Keratinocyte (primary cell): ENCODE data around the gene FLRT1. TPM values are rescaled to one million over a fixed set of nuclear protein-coding genes. Genes with fewer than 3 reads are reported as not detected.

ENCODE experiments used
- DNase-seq: peaks from one replicate; pipeline ENCODE4 v3.0.0-alpha.2; 2011; ENCODE audit warnings: low read depth, missing footprints, low spot score
- FAIRE-seq: peaks from 2 replicates; lab custom pipeline; 2011; peaks lifted over from hg19 to GRCh38; lab: Jason Lieb, UNC
- H2AFZ ChIP-seq: 2 replicates; pipeline ENCODE4 v1.6.0; 2012; ENCODE audit warnings: low read length, control low read depth, inconsistent platforms; ENCODE audit not compliant: control insufficient read depth
- H3K27ac ChIP-seq: 2 replicates; pipeline ENCODE4 v1.5.1; 2011; ENCODE audit warnings: low read length; ENCODE audit not compliant: control insufficient read depth, insufficient read depth
- H3K27me3 ChIP-seq: 3 replicates; pipeline ENCODE4 v1.6.0; 2011; ENCODE audit warnings: low read length; ENCODE audit not compliant: control insufficient read depth, insufficient read depth; ENCODE audit errors: extremely low read depth
- H3K36me3 ChIP-seq, 2 experiments: 2 replicates in 1 of 2; 3 replicates in 1 of 2; pipeline ENCODE4 v1.5.1; 2011; ENCODE audit warnings: low read length in 2 of 2, mild to moderate bottlenecking in 1 of 2; ENCODE audit not compliant: control insufficient read depth in 2 of 2, insufficient read depth in 2 of 2; ENCODE audit errors: extremely low read depth in 1 of 2
- H3K4me1 ChIP-seq: 3 replicates; pipeline ENCODE4 v1.5.1; 2011; ENCODE audit warnings: low read length; ENCODE audit not compliant: control insufficient read depth, insufficient read depth; ENCODE audit errors: extremely low read depth
- H3K4me2 ChIP-seq: 3 replicates; pipeline ENCODE4 v1.6.0; 2011; ENCODE audit warnings: low read depth, low read length; ENCODE audit not compliant: control insufficient read depth, insufficient read depth; ENCODE audit errors: extremely low read depth
- H3K4me3 ChIP-seq, 3 experiments: fragments of 200-600 bp in 1 of 3; sonication (generic) in 1 of 3; 2 replicates in 2 of 3; 3 replicates in 1 of 3; pipeline ENCODE4 v1.5.1; 2011 to 2016; ENCODE audit warnings: low read length in 3 of 3, mild to moderate bottlenecking in 3 of 3, control low read depth in 2 of 3, inconsistent platforms in 1 of 3, low read depth in 1 of 3, mixed read lengths in 1 of 3, mixed run types in 1 of 3, moderate library complexity in 1 of 3; ENCODE audit not compliant: control insufficient read depth in 2 of 3, insufficient read depth in 2 of 3; ENCODE audit errors: extremely low read depth in 1 of 3
- H3K79me2 ChIP-seq: 2 replicates; pipeline ENCODE4 v1.6.0; 2012; ENCODE audit warnings: low read length; ENCODE audit not compliant: control insufficient read depth, insufficient read depth
- H3K9ac ChIP-seq: 3 replicates; pipeline ENCODE4 v1.6.0; 2011; ENCODE audit warnings: low read length; ENCODE audit not compliant: control insufficient read depth, insufficient read depth; ENCODE audit errors: extremely low read depth
- H3K9me1 ChIP-seq: 3 replicates; pipeline ENCODE4 v1.6.0; 2011; ENCODE audit warnings: low read length; ENCODE audit not compliant: control insufficient read depth, insufficient read depth; ENCODE audit errors: extremely low read depth
- H3K9me3 ChIP-seq: 2 replicates; pipeline ENCODE4 v1.5.1; 2012; ENCODE audit warnings: low read depth, low read length; ENCODE audit not compliant: control insufficient read depth
- H4K20me1 ChIP-seq: 3 replicates; pipeline ENCODE4 v1.6.0; 2011; ENCODE audit warnings: low read length; ENCODE audit not compliant: control insufficient read depth, insufficient read depth; ENCODE audit errors: extremely low read depth
- CTCF ChIP-seq, 3 experiments: IDR thresholded peaks in 1 of 3; conservative IDR thresholded peaks in 1 of 3; optimal IDR thresholded peaks in 1 of 3; 2 replicates in 2 of 3; 3 replicates in 1 of 3; pipeline versions ENCODE3 to v1.5.1; 2011; ENCODE audit warnings: low read length in 3 of 3, mild to moderate bottlenecking in 3 of 3, moderate library complexity in 2 of 3, control low read depth in 1 of 3, inconsistent platforms in 1 of 3; ENCODE audit not compliant: insufficient read depth in 2 of 3; ENCODE audit errors: extremely low read depth in 1 of 3
- EZH2 ChIP-seq: IDR thresholded peaks from one replicate; pipeline ENCODE4 v1.6.1; 2012; ENCODE audit warnings: inconsistent platforms, mild to moderate bottlenecking, low read length, moderate library complexity
- dilution Hi-C: fragments of 300-500 bp; cut with MboI; formaldehyde crosslinking; loops from one replicate; pipeline ENCODE4 v1.7.0; 2020; ENCODE audit warnings: low sequenced_read_pairs; ENCODE audit not compliant: extremely low pct_ligation_motif_present
- polyA plus RNA-seq, 5 experiments: library from polyadenylated mRNA; depleted of rRNA in 3 of 5; stranded (reverse) in 3 of 5; stranded (forward) in 1 of 5; unstranded in 1 of 5; fragments of >200 nt; gene quantifications; 1 replicate in 1 of 5; 2 replicates in 3 of 5; 3 replicates in 1 of 5; pipeline versions ENCODE4 v1.2.1 to v1.2.3, GENCODE V29; 2011 to 2012; ENCODE audit warnings: missing spikeins in 2 of 5, low read depth in 1 of 5, low replicate concordance in 1 of 5

FLRT1 gene
- polyA plus RNA-seq, 1 donor (not counting 4 experiments of a cell fraction or from before 2014, with no cell fraction given): not detected

DNA sequence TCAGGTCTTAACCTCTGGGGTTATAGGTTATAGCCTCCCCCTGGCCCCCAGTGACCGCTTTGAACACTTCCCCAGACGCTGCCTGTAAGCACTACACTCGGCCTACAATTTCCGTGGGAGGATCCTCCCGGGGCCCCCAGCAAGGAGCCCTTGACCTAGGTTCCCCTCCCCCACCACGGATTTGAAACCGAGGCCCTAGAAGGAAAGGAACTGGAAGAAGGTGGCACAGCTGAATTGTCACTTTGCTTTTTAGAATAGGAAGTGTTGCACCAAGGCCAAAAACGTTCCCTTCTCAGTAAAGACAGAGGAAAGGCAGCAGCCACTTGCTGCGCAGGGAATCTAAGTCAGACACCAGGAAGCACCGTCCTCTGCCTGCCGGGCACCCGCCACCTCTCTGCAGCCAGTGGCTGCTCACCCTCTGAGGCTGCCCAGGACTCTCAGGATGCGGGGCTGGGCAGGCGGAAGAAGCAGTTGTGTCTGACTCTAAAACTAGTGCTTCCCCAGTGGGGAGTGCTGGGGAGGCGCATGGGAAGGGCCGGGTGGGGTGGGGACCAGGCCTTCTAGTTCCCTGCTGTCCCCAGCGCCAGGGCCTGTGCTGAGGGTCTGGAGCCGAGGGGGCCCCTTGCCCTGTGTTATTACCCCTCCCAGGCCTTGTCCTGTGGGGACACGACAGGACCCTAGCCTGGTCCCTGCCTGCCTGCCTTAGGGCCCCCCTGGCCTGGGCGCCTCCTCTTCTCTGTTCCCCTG, 7.9 kb upstream of the FLRT1 start:
- no peaks in the 10 kb centered on the region for H3K4me1 ChIP-seq
- dilution Hi-C loops: no loop called here
- no peak overlapping the region for H3K27ac ChIP-seq
- DNase-seq: no peak
- H3K4me3 ChIP-seq: no peak overlapping the region
- H3K9ac ChIP-seq: no peak overlapping the region
- no peak overlapping the region for H2AFZ ChIP-seq
- H4K20me1 ChIP-seq: peaks cover 3% of the 10 kb centered on the region
- no peaks in the 10 kb centered on the region for H3K79me2 ChIP-seq
- no peak for FAIRE-seq
- H3K36me3 ChIP-seq: no peaks in the 10 kb centered on the region
- H3K27me3 ChIP-seq: peaks cover 28% of the 10 kb centered on the region
- TF ChIP-seq CTCF (optimal IDR thresholded peaks at IDR 0.05 in 1 of 3, IDR thresholded peaks at IDR 0.05 in 1 of 3, conservative IDR thresholded peaks at IDR 0.05 in 1 of 3; ENCODE audit: extremely low read depth in 1 of 3, insufficient read depth in 2 of 3, low read length in 3 of 3) (no peak), EZH2 (no peak)
- no peaks in the 10 kb centered on the region for H3K9me1 ChIP-seq
- no peaks in the 10 kb centered on the region for H3K9me3 ChIP-seq
- no peak overlapping the region for H3K4me2 ChIP-seq

GRCh38 chr11:64028398-64029115, 7.2 kb upstream of the FLRT1 start:
- no peaks in the 10 kb centered on the region for H3K9me1 ChIP-seq
- no peak overlapping the region for H3K9ac ChIP-seq
- TF ChIP-seq EZH2: no peak
- no peak overlapping the region for H3K27ac ChIP-seq
- H3K79me2 ChIP-seq: no peaks in the 10 kb centered on the region
- H3K4me1 ChIP-seq: no peaks in the 10 kb centered on the region
- H2AFZ ChIP-seq: no peak overlapping the region
- peaks cover 3% of the 10 kb centered on the region for H4K20me1 ChIP-seq
- H3K27me3 ChIP-seq: peaks cover 32% of the 10 kb centered on the region
- no peaks in the 10 kb centered on the region for H3K36me3 ChIP-seq
- no peak for FAIRE-seq
- H3K4me3 ChIP-seq: no peak overlapping the region
- H3K4me2 ChIP-seq: no peak overlapping the region
- no peaks in the 10 kb centered on the region for H3K9me3 ChIP-seq
- dilution Hi-C loops: no loop called here
- DNase-seq: no peak
